OCI-LY3 (cell line): ENCODE data around the gene HECA.
"Not testable (repeated sequence)": the region's sequence is repeated elsewhere in the genome, so short reads cannot be mapped to it uniquely, and the experiment has no call there.

Experiments used
- H2AFZ ChIP-seq: fragments of 200-600, 300-600 bp; shearing (Covaris generic); 2 replicates; pipeline ENCODE4 v1.6.0; 2014; ENCODE audit warnings: antibody characterized with exemption, low read depth, low read length
- H3K27ac ChIP-seq: fragments of 200-600, 300-600 bp; sonication (generic); 2 replicates; pipeline ENCODE4 v1.5.1; 2014; ENCODE audit warnings: mild to moderate bottlenecking, low read length, moderate library complexity, mixed read lengths
- H3K27me3 ChIP-seq: fragments of 200-600, 300-600 bp; sonication (generic); 2 replicates; pipeline ENCODE4 v1.6.1; 2014; ENCODE audit warnings: low read depth, low read length, mixed read lengths
- H3K36me3 ChIP-seq: fragments of 200-600, 300-600 bp; sonication (generic); replicated peaks from 2 replicates; pipeline ENCODE3; 2014; ENCODE audit warnings: low read depth, low read length, mixed read lengths
- H3K4me1 ChIP-seq: fragments of 300-600, 200-600 bp; sonication (generic); 2 replicates; pipeline ENCODE4 v1.6.1; 2014; ENCODE audit warnings: low read length, mixed read lengths
- H3K4me2 ChIP-seq: fragments of 200-600, 300-600 bp; sonication (generic); 2 replicates; pipeline ENCODE4 v1.6.1; 2014; ENCODE audit warnings: low read length, mixed read lengths
- H3K4me3 ChIP-seq: fragments of 300-600, 200-600 bp; sonication (generic); 2 replicates; pipeline ENCODE4 v1.5.1; 2014; ENCODE audit warnings: antibody characterized with exemption, mild to moderate bottlenecking, low read length, moderate library complexity
- H3K79me2 ChIP-seq: fragments of 300-600, 200-600 bp; shearing (Covaris generic); 2 replicates; pipeline ENCODE4 v1.6.1; 2014; ENCODE audit warnings: mild to moderate bottlenecking, low read length, mixed read lengths
- H3K9ac ChIP-seq: fragments of 300-600, 200-600 bp; shearing (Covaris generic); 2 replicates; pipeline ENCODE4 v1.6.0; 2014; ENCODE audit warnings: mild to moderate bottlenecking, low read length, moderate library complexity
- H3K9me3 ChIP-seq: fragments of 200-600, 300-600 bp; shearing (Covaris generic); 2 replicates; pipeline ENCODE4 v1.6.1; 2014; ENCODE audit warnings: low read length, mixed read lengths; ENCODE audit not compliant: insufficient read depth
- H4K20me1 ChIP-seq: fragments of 200-600, 300-600 bp; sonication (generic); 2 replicates; pipeline ENCODE4 v1.6.1; 2016; ENCODE audit warnings: low read length, mixed read lengths; ENCODE audit not compliant: insufficient read depth
- CTCF ChIP-seq: fragments of 200-600, 300-600 bp; sonication (generic); IDR thresholded peaks from 2 replicates; pipeline ENCODE4 v1.5.1; 2014; ENCODE audit warnings: antibody characterized with exemption, low read length, low read depth
- EZH2phosphoT487 ChIP-seq: fragments of 200-600 bp; shearing (Covaris generic); IDR thresholded peaks from 2 replicates; pipeline ENCODE4 v1.6.1; 2018; ENCODE audit warnings: antibody characterized with exemption, mixed run types, low read depth

The HECA gene

GRCh38 chr6:139135578-139136545 lies 982 bp downstream of the HECA start:
- Histone ChIP-seq H2AFZ (peak overlapping the region; percentile 54), H4K20me1 (peaks cover 6% of the 10 kb centered on the region; the same call in 1 of the 2 replicates), H3K27ac (peak overlapping the region; percentile 62), H3K4me3 (peak overlapping the region; percentile 99), H3K79me2 (peaks cover 43% of the 10 kb centered on the region), H3K4me2 (peak overlapping the region; percentile 100), H3K36me3 (peaks cover 6% of the 10 kb centered on the region), H3K4me1 (peaks cover 43% of the 10 kb centered on the region), H3K9ac (peak overlapping the region; percentile 95), H3K9me3 (no peaks in the 10 kb centered on the region), H3K27me3 (no peaks in the 10 kb centered on the region)
- no peak for TF ChIP-seq EZH2phosphoT487
- peak; percentile 8; the same call in 1 of the 2 replicates for TF ChIP-seq CTCF

- peaks cover 10% of the 10 kb centered on the region; the same call in 1 of the 2 replicates for H4K20me1 ChIP-seq
- TF ChIP-seq CTCF: no peak
- no peak for TF ChIP-seq EZH2phosphoT487
- peaks cover 25% of the 10 kb centered on the region for H3K4me1 ChIP-seq
- no peaks in the 10 kb centered on the region for H3K9me3 ChIP-seq
- peaks cover 6% of the 10 kb centered on the region for H3K36me3 ChIP-seq
- H3K9ac ChIP-seq: no peak overlapping the region
- no peak overlapping the region for H3K4me2 ChIP-seq
- H3K27ac ChIP-seq: no peak overlapping the region
- H3K27me3 ChIP-seq: no peaks in the 10 kb centered on the region
- H2AFZ ChIP-seq: no peak overlapping the region
- no peak overlapping the region for H3K4me3 ChIP-seq
- peaks cover 48% of the 10 kb centered on the region for H3K79me2 ChIP-seq
These were observed 2.8 kb downstream of the HECA start for GRCh38 chr6:139137706-139138105.

- Histone ChIP-seq H3K79me2 (peaks cover 60% of the 10 kb centered on the region), H3K4me1 (peaks cover 26% of the 10 kb centered on the region), H4K20me1 (peaks cover 13% of the 10 kb centered on the region; the same call in 1 of the 2 replicates)
- not testable (repeated sequence) for H3K9me3 ChIP-seq, H3K4me2 ChIP-seq, H3K27me3 ChIP-seq, H2AFZ ChIP-seq, H3K36me3 ChIP-seq, H3K9ac ChIP-seq, H3K4me3 ChIP-seq, H3K27ac ChIP-seq
These were observed 6.0 kb downstream of the HECA start for GRCh38 chr6:139140854-139141253.

GRCh38 chr6:139142262-139142661 lies 7.4 kb downstream of the HECA start:
- Histone ChIP-seq H2AFZ (no peak overlapping the region), H3K4me1 (peaks cover 34% of the 10 kb centered on the region), H3K4me2 (no peak overlapping the region), H3K27me3 (no peaks in the 10 kb centered on the region), H3K27ac (no peak overlapping the region), H4K20me1 (peaks cover 17% of the 10 kb centered on the region; the same call in 1 of the 2 replicates), H3K79me2 (peaks cover 59% of the 10 kb centered on the region), H3K4me3 (no peak overlapping the region), H3K9ac (no peak overlapping the region), H3K9me3 (no peaks in the 10 kb centered on the region), H3K36me3 (peaks cover 3% of the 10 kb centered on the region)
- TF ChIP-seq CTCF (no peak), EZH2phosphoT487 (no peak)
